MM.1S (cell line): ENCODE measurements around the gene PRM1.

Experiments
- CTCF ChIP-seq: fragments of 300-600 bp; sonication (generic); IDR thresholded peaks from 2 replicates; pipeline ENCODE4 v1.5.1; 2016; ENCODE audit warnings: antibody characterized with exemption, low read length, mixed read lengths
- EZH2 ChIP-seq: fragments of 300-600 bp; sonication (generic); optimal IDR thresholded peaks from 2 replicates; pipeline ENCODE3; 2017; ENCODE audit warnings: low read depth, mild to moderate bottlenecking, antibody characterized with exemption, low read length, mixed read lengths

GRCh38 chr16:11325404-11326083 lies 44.4 kb upstream of the PRM1 start:
- TF ChIP-seq CTCF, result no peak
- TF ChIP-seq EZH2, result no peak
